GM21723 (cell line): Measurements from ENCODE around the gene KRTAP9-6.
"Not testable (repeated sequence)": the region's sequence is repeated elsewhere in the genome, so short reads cannot be mapped to it uniquely, and the experiment has no call there.

Experiments used
- ATAC-seq: cut with Tn5 transposase; IDR thresholded peaks from one replicate; pipeline ENCODE4 v1.9.1; 2021; ENCODE audit warnings: mild to moderate bottlenecking, moderate library complexity; ENCODE audit not compliant: unreplicated experiment

KRTAP9-6 gene

GRCh38 chr17:41267711-41268110 is 2.5 kb downstream of the KRTAP9-6 start:
- no peak for ATAC-seq

DNA sequence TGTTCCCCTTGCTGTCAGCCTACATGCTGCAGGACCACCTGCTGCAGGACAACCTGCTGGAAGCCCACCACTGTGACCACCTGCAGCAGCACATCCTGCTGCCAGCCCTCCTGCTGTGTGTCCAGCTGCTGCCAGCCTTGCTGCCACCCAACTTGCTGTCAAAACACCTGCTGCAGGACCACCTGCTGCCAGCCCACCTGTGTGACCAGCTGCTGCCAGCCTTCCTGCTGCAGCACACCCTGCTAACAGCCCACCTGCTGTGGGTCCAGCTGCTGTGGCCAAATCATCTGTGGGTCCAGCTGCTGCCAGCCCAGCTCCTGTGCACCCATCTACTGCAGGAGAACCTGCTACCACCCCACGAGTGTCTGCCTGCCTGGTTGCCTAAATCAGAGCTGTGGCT is 6.1 kb downstream of the KRTAP9-6 start:
- ATAC-seq, result not testable (repeated sequence)

GRCh38 chr17:41271858-41272257 is 6.7 kb downstream of the KRTAP9-6 start:
- ATAC-seq, result no peak

DNA sequence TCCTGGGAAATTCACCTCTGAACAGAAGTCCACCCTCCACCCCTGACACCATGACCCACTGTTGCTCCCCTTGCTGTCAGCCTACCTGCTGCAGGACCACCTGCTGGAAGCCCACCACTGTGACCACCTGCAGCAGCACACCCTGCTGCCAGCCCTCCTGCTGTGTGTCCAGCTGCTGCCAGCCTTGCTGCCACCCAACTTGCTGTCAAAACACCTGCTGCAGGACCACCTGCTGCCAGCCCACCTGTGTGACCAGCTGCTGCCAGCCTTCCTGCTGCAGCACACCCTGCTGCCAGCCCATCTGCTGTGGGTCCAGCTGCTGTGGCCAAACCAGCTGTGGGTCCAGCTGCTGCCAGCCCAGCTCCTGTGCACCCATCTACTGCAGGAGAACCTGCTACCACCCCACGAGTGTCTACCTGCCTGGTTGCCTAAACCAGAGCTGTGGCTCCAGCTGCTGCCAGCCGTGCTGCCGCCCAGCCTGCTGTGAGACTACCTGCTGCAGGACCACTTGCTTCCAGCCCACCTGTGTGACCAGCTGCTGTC is 10.5 kb downstream of the KRTAP9-6 start, which contains the start of gene KRTAP9-7:
TSS of gene KRTAP9-7 (plus strand) at position 51 of the 543 bp plus-strand sequence. CDS start at position 51, 0 bp downstream.
- not testable (repeated sequence) for ATAC-seq

GRCh38 chr17:41278176-41278955 is 13.2 kb downstream of the KRTAP9-6 start:
- ATAC-seq, result no peak

- ATAC-seq, result no peak
Measured at GRCh38 chr17:41284043-41284442, 18.9 kb downstream of the KRTAP9-6 start.

- ATAC-seq, result no peak
Measured at GRCh38 chr17:41284546-41284945, 19.4 kb downstream of the KRTAP9-6 start.

DNA sequence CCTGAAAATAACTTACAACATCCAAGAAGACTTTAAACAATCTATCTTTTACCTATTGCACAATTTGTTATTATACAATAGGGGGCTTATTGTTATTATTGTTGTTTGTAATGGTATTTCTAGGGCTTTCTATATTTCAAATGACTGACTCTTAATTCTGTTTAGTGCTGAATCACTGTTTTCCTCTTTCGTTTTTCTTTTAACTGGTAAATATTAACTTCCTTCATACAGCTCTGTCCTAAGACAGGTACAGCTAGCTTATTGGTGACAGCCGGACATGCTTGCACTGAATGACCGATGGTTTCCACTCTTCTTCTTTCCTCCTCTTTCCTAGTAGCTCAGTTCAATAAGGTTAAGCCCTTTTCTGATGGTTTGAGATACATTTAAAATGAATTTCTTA is 21.9 kb downstream of the KRTAP9-6 start:
- no peak for ATAC-seq

GRCh38 chr17:41294016-41294415 is 28.8 kb downstream of the KRTAP9-6 start:
- no peak for ATAC-seq

GRCh38 chr17:41296846-41297245 is 31.7 kb downstream of the KRTAP9-6 start:
- no peak for ATAC-seq

DNA sequence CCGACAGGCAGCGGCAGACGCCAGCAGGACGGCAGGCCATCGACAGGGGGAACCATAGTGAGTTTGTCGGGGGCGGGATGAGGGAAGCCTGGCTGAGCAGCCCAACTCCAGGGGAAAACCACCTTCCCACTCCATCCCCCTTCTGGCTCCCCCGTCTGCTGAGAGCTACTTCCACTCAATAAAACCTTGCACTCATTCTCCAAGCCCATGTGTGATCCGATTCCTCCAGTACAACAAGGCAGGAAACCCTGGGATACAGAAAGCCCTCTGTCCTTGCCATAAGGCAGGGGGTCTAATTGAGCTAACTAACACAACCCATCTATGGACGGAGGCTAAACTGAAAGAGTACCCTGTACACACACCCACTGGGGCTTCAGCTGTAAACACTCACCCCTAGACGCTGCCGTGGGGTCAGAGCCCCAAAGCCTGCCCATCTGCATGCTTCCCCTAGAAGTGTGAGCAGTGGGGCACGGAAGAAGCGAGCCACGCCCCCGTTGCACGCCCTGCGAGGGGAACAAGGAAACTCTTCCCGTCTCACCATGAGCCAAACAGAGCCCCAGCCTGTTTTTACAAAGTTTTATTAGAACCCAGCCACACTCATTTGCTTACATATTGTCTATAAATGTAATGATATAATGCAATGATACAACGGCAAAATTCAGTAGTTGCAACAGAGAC is 33.4 kb downstream of the KRTAP9-6 start:
- no peak for ATAC-seq

DNA sequence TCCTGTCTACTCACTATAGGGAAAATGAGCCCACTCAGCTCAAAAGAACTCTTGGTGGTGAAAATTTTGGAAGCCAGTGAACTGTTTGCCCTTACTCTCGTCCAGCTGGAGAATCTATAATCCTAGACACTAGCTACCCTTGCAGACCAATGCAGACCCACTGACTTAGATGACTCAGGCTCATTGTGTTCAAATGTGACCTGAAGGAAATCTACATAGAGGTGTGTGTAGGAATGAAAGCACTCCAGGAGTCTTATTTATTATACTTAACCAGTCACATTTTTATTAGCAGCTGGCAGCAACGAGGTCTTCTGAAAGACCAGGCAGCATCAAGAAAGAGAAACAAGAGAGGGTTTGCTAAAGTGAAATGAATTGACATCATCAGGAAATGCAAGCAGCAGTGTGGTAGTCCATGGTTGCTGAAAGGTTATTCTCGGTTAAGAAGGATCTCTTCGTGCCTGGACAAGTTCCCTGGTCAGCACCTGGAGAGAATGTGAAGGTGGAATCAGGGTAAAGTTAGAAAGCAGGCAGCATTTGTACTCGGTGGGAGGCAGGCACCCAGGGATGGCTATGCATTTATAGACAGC is 36.1 kb downstream of the KRTAP9-6 start:
- no peak for ATAC-seq

GRCh38 chr17:41301916-41302901 is 37.0 kb downstream of the KRTAP9-6 start, which contains the start of gene KRTAP29-1:
Gene KRTAP29-1, minus strand, starts transcription at chr17:41302851. Its CDS starts 0 bp downstream, at chr17:41302851.
- no peak for ATAC-seq

GRCh38 chr17:41302981-41303380 is 37.8 kb downstream of the KRTAP9-6 start:
- ATAC-seq, result no peak

GRCh38 chr17:41304091-41304490 is 38.9 kb downstream of the KRTAP9-6 start:
- ATAC-seq, result no peak

- no peak for ATAC-seq
Measured at GRCh38 chr17:41307647-41308046, 42.5 kb downstream of the KRTAP9-6 start.

- ATAC-seq, result no peak
Measured at GRCh38 chr17:41308251-41308917, 43.2 kb downstream of the KRTAP9-6 start.

DNA sequence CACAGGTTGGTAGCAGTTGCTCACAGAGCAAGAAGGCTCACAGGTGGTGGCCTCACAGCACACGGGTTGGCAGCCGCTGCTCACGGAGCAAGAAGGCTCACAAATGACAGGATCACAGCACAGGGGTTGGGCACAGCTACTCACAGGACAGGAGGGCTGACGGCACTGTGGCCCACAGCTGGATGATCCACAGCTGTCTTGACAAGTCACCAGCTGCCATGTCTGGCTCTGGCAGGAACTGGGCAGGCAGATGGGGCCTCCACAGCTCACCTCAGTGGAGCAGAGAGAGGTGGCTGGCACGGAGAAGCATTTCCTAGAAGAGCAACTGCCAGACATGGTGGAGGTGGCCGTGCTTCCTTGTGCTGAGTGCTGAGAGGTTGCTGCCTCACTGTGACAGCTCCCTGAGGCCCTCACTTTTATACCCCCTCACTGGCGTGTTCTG is 43.8 kb downstream of the KRTAP9-6 start, which contains the start of gene KRTAP16-1:
TSS of gene KRTAP16-1 (minus strand) at position 392 of the 442 bp plus-strand sequence. CDS start at position 336, 56 bp downstream.
- no peak for ATAC-seq

DNA sequence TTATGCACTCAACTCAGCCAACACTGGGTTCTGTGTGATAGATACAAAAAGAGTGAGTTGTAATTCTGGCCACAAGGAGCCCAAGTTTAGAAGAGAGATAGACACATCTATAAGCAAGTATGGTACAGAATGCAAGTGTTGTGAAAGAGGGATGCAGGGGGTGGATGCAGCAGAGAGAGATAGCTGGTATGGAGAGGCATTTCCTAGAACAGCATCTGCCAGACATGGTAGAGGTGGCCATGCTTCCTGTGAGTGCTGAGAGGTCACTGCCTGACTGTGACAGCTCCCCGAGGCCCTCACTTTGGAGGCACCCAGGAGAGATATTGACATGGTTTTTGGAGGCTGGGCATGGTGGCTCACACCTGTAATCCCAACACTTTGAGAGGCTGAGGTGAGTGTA is 45.9 kb downstream of the KRTAP9-6 start:
- ATAC-seq, result no peak
